ENCODE results near the gene PHAX. TPM values are rescaled to one million over a fixed set of nuclear protein-coding genes. Genes with fewer than 3 reads are reported as not detected.
"Not testable (repeated sequence)": the region's sequence is repeated elsewhere in the genome, so short reads cannot be mapped to it uniquely, and the experiment has no call there.

PHAX gene
- total RNA-seq, 1 donor from 2014 or later = 44.7 TPM

DNA sequence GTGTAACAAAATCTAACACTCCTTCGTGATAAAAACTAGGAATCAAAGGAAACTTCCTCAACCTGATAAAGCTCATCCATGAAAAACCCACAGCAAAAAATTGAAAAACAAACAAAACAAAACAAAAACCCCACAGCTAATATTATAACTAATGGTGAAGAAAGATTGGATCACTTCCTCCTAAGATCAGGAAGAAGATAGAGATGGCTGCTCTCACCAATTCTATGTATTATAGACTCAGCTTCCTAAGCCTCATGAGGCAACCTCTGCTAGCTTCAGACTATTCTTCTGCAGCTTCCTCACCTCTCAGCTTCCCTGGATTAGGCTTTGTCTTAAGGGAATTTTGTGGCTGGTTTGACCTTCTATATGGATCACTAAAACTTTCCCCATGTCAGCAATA lies 40.1 kb downstream of the PHAX start:
- intact Hi-C loops (cut with DNase I) = no loop called here
- TF ChIP-seq POLR2A (IDR thresholded peaks at IDR 0.05) = no peak
- no peak for TF ChIP-seq CTCF (IDR thresholded peaks at IDR 0.05)
- no peak for TF ChIP-seq POLR2AphosphoS5 (IDR thresholded peaks at IDR 0.05; ENCODE audit: insufficient read depth in 1 of 2, low read depth in 1 of 2)
- no peaks in the 10 kb centered on the region for H3K4me1 ChIP-seq
- no peaks in the 10 kb centered on the region for H3K36me3 ChIP-seq
- no peaks in the 10 kb centered on the region for H3K27me3 ChIP-seq
- H3K9me3 ChIP-seq = no peaks in the 10 kb centered on the region
- no peak for DNase-seq (ENCODE audit: extremely low spot score in 2 of 2)
- H3K27ac ChIP-seq = no peak overlapping the region
- H3K4me3 ChIP-seq = no peak overlapping the region

- H3K27me3 ChIP-seq = no peaks in the 10 kb centered on the region
- H3K36me3 ChIP-seq = no peaks in the 10 kb centered on the region
- intact Hi-C loops (cut with DNase I) = no loop called here
- no peaks in the 10 kb centered on the region for H3K9me3 ChIP-seq
- H3K4me3 ChIP-seq = no peak overlapping the region
- no peaks in the 10 kb centered on the region for H3K4me1 ChIP-seq
- TF ChIP-seq CTCF (IDR thresholded peaks at IDR 0.05) (no peak), POLR2A (IDR thresholded peaks at IDR 0.05) (no peak), POLR2AphosphoS5 (IDR thresholded peaks at IDR 0.05; ENCODE audit: insufficient read depth in 1 of 2, low read depth in 1 of 2) (no peak)
- H3K27ac ChIP-seq = no peak overlapping the region
- no peak for DNase-seq (ENCODE audit: extremely low spot score in 2 of 2)
These were observed 40.6 kb downstream of the PHAX start for GRCh38 chr5:126641387-126641786.

DNA sequence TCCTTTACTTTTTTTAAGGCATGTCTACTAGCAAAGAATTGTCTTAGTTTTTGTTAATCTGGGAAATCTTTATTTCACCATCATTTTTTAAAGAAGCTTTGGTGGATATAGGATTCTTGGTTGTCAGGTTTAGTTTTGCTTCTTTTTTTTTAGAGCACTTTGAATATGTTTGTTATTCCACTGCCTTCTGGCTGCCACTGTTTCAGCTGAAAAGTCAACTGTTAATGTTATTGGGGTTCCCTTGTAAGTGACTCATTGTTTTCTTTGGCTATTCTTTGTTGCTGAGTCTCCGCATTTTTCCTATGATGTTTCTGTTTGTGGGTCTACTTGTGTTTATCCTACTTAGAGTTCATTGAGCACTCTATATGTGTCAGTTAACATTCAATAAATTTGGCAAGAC lies 44.4 kb downstream of the PHAX start:
- DNase-seq (ENCODE audit: extremely low spot score in 2 of 2) = no peak
- Histone ChIP-seq H3K4me3 (no peak overlapping the region), H3K27me3 (no peaks in the 10 kb centered on the region), H3K36me3 (no peaks in the 10 kb centered on the region), H3K27ac (no peak overlapping the region), H3K4me1 (no peaks in the 10 kb centered on the region), H3K9me3 (no peaks in the 10 kb centered on the region)
- no peak for TF ChIP-seq POLR2A (IDR thresholded peaks at IDR 0.05)
- TF ChIP-seq CTCF (IDR thresholded peaks at IDR 0.05) = no peak
- TF ChIP-seq POLR2AphosphoS5 (IDR thresholded peaks at IDR 0.05; ENCODE audit: insufficient read depth in 1 of 2, low read depth in 1 of 2) = no peak
- intact Hi-C loops (cut with DNase I) = no loop called here

DNA sequence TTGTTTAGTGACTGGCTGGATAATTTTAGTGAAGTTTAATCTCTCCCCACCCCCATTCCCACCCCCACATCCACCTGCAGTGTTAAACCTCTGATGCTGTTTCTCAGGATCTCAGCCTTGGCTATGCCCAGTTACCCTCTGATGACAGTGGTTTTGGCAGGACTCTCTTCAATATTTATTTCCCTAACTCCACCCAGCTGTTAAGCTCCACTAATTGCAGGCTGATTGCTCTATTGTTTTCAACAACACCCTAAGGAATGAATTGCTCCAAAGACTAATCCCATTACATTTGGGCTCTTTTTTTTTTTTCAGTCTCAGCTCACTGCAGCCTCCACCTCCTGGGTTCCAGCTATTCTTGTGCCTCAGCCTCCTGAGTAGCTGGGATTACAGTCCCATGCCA lies 46.3 kb downstream of the PHAX start:
- Histone ChIP-seq H3K4me3 (no peak overlapping the region), H3K27me3 (no peaks in the 10 kb centered on the region), H3K4me1 (no peaks in the 10 kb centered on the region), H3K9me3 (no peaks in the 10 kb centered on the region), H3K36me3 (no peaks in the 10 kb centered on the region), H3K27ac (no peak overlapping the region)
- no peak for DNase-seq (ENCODE audit: extremely low spot score in 2 of 2)
- TF ChIP-seq POLR2A (IDR thresholded peaks at IDR 0.05) (no peak), POLR2AphosphoS5 (IDR thresholded peaks at IDR 0.05; ENCODE audit: insufficient read depth in 1 of 2, low read depth in 1 of 2) (no peak), CTCF (IDR thresholded peaks at IDR 0.05) (no peak)
- intact Hi-C loops (cut with DNase I) = no loop called here

DNA sequence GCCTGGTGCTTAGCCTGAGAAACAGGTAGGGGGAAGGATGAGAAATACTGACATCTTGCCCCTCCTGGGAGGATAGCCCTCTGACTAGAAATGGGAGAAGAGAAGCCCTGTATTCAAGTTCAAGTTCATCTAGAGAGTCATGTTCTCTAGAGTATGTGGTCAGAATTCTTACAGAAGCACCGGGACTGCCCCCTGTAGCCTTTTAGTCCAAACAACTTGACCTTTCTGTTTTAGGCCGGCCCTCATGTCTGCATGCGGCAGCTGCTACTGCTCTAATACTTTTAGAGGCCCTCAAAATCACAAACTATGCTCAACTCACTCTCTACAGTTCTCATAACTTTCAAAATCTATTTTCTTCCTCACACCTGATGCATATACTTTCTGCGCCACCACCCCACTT lies 47.7 kb downstream of the PHAX start:
- Histone ChIP-seq H3K4me1 (no peaks in the 10 kb centered on the region), H3K27me3 (no peaks in the 10 kb centered on the region), H3K4me3 (no peak overlapping the region), H3K36me3 (no peaks in the 10 kb centered on the region), H3K27ac (no peak overlapping the region), H3K9me3 (no peaks in the 10 kb centered on the region)
- no peak for TF ChIP-seq POLR2A (IDR thresholded peaks at IDR 0.05)
- TF ChIP-seq CTCF (IDR thresholded peaks at IDR 0.05) = no peak
- no peak for TF ChIP-seq POLR2AphosphoS5 (IDR thresholded peaks at IDR 0.05; ENCODE audit: insufficient read depth in 1 of 2, low read depth in 1 of 2)
- intact Hi-C loops (cut with DNase I) = no loop called here
- no peak for DNase-seq (ENCODE audit: extremely low spot score in 2 of 2)

DNA sequence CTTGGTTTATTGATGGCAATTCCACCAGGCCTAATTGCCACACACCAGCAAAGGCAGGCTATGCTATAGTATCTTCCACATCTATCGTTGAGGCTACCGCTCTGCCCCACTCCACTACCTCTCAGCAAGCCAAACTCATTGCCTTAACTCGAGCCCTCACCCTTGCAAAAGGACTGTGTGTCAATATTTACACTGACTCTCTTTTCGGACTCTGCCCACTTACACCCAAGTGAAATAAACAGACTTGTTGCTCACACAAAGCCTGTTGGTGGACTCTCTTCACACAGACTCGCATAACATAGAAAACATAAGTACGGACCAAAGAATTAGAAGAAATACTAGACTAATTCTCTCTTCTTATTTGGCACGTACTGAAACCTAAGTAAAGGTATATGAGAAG lies 48.3 kb downstream of the PHAX start:
- H3K4me3 ChIP-seq; H3K9me3 ChIP-seq; H3K27me3 ChIP-seq; DNase-seq (ENCODE audit: extremely low spot score in 2 of 2); H3K36me3 ChIP-seq; H3K27ac ChIP-seq; H3K4me1 ChIP-seq; intact Hi-C loops (cut with DNase I): not testable (repeated sequence)

GRCh38 chr5:126649709-126650108 lies 49.0 kb downstream of the PHAX start:
- intact Hi-C loops (cut with DNase I); H3K4me1 ChIP-seq; H3K27ac ChIP-seq; DNase-seq (ENCODE audit: extremely low spot score in 2 of 2); H3K9me3 ChIP-seq; H3K36me3 ChIP-seq; H3K27me3 ChIP-seq; H3K4me3 ChIP-seq: not testable (repeated sequence)
